ENCODE measurements around the gene NQO1. TPM values are rescaled to one million over a fixed set of nuclear protein-coding genes. Genes with fewer than 3 reads are reported as not detected.
A peak's percentile ranks its signal among the peaks of the same experiment; 100 is the strongest.
"Not testable (repeated sequence)": the region's sequence is repeated elsewhere in the genome, so short reads cannot be mapped to it uniquely, and the experiment has no call there.

Gene NQO1
- total RNA-seq, 1 experiment from 2014 or later: 251 TPM

DNA sequence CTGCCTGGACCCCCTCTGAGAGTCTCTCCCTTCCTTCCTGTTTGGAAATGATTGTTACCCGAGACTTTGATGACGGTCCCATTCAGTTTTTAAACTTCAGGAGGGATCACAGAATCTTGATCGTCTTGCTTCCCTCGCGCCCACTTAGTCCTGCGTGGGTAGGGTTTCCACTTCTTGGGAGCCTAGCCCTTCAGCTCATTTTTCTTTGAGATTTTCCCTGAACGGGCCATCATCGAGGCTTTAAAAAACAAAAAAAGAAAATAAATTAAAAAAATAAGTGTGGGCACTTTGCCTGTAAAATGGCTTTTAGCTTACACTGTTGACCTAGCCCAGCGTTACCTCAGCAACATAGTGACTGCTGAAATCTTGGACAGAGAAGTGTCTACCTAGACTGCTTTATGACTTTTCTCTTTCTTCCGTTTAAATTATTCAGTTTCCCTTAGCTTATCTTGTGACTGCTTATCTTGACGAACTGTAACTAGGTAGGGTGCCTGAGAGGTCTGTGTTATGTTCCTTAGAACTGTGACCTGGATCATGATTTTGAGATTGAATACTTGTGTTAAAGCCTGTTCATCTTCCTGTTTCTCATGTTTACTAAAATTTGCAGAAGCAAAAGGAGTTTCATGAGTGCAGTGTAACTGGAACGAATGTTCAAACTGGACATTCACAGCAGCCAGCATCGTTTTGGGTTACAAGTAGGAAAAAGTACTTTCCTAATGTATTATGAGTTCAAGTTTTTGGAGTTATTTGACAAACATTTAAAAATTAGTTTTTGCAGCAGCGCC lies 36.6 kb upstream of the NQO1 start:
- TSS peak; percentile 50 for BruUV-seq (replicated peaks)
- Histone ChIP-seq H3K4me2 (ENCODE audit: low read length) (peak overlapping the region; percentile 87), H3K79me2 (ENCODE audit: low read length) (peaks cover 28% of the 10 kb centered on the region), H3K4me1 (ENCODE audit: insufficient read depth, low read length) (peaks cover 17% of the 10 kb centered on the region), H3K9me2 (replicated peaks; ENCODE audit: low read length) (no peaks in the 10 kb centered on the region), H3K36me3 (ENCODE audit: low read depth, low read length) (no peaks in the 10 kb centered on the region), H3K9ac (ENCODE audit: low read length) (peak overlapping the region; percentile 90), H3F3A (ENCODE audit: low read length, unreplicated experiment) (no peaks in the 10 kb centered on the region), H3K27me3 (ENCODE audit: low read length) (no peaks in the 10 kb centered on the region), H3K9me3 (ENCODE audit: low read length) (no peaks in the 10 kb centered on the region), H4K20me1 (ENCODE audit: low read length) (no peaks in the 10 kb centered on the region), H3K27ac (ENCODE audit: low read length) (peak overlapping the region; percentile 57), H2AFZ (ENCODE audit: low read length) (peak overlapping the region; percentile 95), H3K4me3 (ENCODE audit: low read length) (peak overlapping the region; percentile 95)
- intact Hi-C loops (cut with micrococcal nuclease): no loop called here
- ChIA-PET POLR2A (ENCODE audit: unreplicated experiment) (interaction anchor here (0.5 kb wide), 1 partner anchor 156 kb away, joined by 3 read pairs; no protein-coding TSS in a partner anchor), CTCF (no interaction called here)
- DNase-seq (peak; percentile 21), ATAC-seq (peak; percentile 59)
- TF ChIP-seq, protein P1, sequence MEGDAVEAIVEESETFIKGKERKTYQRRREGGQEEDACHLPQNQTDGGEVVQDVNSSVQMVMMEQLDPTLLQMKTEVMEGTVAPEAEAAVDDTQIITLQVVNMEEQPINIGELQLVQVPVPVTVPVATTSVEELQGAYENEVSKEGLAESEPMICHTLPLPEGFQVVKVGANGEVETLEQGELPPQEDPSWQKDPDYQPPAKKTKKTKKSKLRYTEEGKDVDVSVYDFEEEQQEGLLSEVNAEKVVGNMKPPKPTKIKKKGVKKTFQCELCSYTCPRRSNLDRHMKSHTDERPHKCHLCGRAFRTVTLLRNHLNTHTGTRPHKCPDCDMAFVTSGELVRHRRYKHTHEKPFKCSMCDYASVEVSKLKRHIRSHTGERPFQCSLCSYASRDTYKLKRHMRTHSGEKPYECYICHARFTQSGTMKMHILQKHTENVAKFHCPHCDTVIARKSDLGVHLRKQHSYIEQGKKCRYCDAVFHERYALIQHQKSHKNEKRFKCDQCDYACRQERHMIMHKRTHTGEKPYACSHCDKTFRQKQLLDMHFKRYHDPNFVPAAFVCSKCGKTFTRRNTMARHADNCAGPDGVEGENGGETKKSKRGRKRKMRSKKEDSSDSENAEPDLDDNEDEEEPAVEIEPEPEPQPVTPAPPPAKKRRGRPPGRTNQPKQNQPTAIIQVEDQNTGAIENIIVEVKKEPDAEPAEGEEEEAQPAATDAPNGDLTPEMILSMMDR (conservative IDR thresholded peaks at IDR 0.05; ENCODE audit: low read depth, low read length): no peak
- TF ChIP-seq EZH2 (IDR thresholded peaks at IDR 0.05; ENCODE audit: low read length, unreplicated experiment) (no peak), EZH2phosphoT487 (IDR thresholded peaks at IDR 0.05; ENCODE audit: borderline replicate concordance, low read length) (no peak)

DNA sequence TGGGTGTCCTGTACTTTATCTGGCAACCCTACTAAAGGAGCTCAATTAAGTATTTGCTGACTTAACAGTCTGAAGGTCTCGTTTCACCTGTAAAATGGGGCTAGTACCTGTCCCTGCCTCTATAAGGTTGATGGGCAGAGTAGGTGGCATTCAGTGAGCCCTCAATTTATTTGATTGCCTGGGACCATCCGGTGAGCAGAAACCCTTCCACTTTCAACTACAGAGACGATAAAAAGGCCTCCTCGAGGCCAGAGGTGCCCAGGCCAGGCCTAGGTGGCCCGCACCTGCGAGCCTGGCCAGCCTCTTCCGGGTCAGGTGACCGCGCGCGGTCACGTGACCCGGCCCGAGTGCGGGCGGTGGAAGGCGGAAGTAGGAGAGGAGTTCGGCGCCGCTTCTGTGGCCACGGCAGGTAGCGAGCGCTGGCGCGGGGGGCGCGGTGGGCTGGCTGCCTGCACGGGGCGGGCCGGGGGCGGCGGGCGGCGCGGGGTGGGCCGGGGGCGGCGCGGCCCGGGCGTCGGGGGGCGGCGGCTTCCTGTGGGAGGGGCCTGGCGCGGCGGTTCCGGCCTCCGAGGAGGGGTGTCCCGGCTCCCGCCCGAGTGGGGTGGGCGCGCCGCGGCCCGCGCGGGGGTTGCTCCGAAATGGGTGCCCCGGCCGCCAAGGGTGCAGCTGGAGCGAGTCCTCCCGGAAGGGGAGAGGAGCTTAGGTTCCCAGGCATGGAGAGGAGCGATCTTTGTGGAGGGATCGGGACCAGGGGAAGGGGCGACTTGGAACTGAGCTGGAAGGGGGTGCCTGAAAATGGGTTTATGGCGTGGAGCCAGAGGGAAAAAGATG lies 35.8 kb upstream of the NQO1 start, which contains the start of gene WWP2:
Gene WWP2 (plus strand): TSS at position 350 of the 831 bp plus-strand sequence. CDS start 24,679 bp downstream, outside the sequence.
- no TSS peak for BruUV-seq (replicated peaks)
- DNase-seq: peak; percentile 77
- TF ChIP-seq, protein P1 (conservative IDR thresholded peaks at IDR 0.05; ENCODE audit: low read depth, low read length): no peak
- TF ChIP-seq EZH2 (IDR thresholded peaks at IDR 0.05; ENCODE audit: low read length, unreplicated experiment) (no peak), EZH2phosphoT487 (IDR thresholded peaks at IDR 0.05; ENCODE audit: borderline replicate concordance, low read length) (no peak)
- no peaks in the 10 kb centered on the region for H4K20me1 ChIP-seq (ENCODE audit: low read length)
- H2AFZ ChIP-seq (ENCODE audit: low read length): peak within 1 kb of the TSS; percentile 95
- H3K4me3 ChIP-seq (ENCODE audit: low read length): peak within 1 kb of the TSS; percentile 95
- H3K79me2 ChIP-seq (ENCODE audit: low read length): peaks cover 28% of the 10 kb centered on the region
- peak within 1 kb of the TSS; percentile 57 for H3K27ac ChIP-seq (ENCODE audit: low read length)
- H3K4me2 ChIP-seq (ENCODE audit: low read length): peak within 1 kb of the TSS; percentile 87
- intact Hi-C loops (cut with micrococcal nuclease): no loop called here
- ChIA-PET POLR2A (ENCODE audit: unreplicated experiment) (interaction anchor here (0.5 kb wide), 1 partner anchor 157 kb away, joined by 3 read pairs; no protein-coding TSS in a partner anchor), CTCF (no interaction called here)
- no peaks in the 10 kb centered on the region for H3K36me3 ChIP-seq (ENCODE audit: low read depth, low read length)
- no peaks in the 10 kb centered on the region for H3K27me3 ChIP-seq (ENCODE audit: low read length)
- H3F3A ChIP-seq (ENCODE audit: low read length, unreplicated experiment): no peaks in the 10 kb centered on the region
- peak within 1 kb of the TSS; percentile 90 for H3K9ac ChIP-seq (ENCODE audit: low read length)
- ATAC-seq: peak; percentile 86
- H3K4me1 ChIP-seq (ENCODE audit: insufficient read depth, low read length): peaks cover 17% of the 10 kb centered on the region
- no peaks in the 10 kb centered on the region for H3K9me2 ChIP-seq (replicated peaks; ENCODE audit: low read length)
- H3K9me3 ChIP-seq (ENCODE audit: low read length): no peaks in the 10 kb centered on the region

DNA sequence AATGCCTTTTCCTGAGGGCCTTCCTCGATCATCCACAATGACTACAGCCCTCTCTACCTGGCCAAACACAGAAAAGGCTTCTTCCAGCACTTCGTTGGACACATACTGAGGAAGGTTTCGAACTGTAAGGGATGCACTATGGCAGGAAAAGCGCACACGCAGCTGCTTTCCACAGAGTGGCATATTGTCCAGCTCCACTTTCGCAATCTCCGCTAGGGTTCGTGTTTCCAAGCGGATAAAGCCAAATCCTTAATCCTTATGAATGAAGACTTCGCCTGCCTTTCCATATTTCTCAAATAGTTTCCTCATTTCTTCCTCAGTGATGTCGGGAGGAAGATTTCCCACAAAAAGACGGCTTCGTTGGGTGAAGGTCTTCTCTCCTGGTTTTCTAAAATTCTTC lies 31.0 kb upstream of the NQO1 start:
- H3K4me3 ChIP-seq (ENCODE audit: low read length); H3K27me3 ChIP-seq (ENCODE audit: low read length); DNase-seq; H3K9me2 ChIP-seq (replicated peaks; ENCODE audit: low read length); POLR2A ChIA-PET (ENCODE audit: unreplicated experiment); H3K36me3 ChIP-seq (ENCODE audit: low read depth, low read length); H3F3A ChIP-seq (ENCODE audit: low read length, unreplicated experiment); H3K27ac ChIP-seq (ENCODE audit: low read length); H2AFZ ChIP-seq (ENCODE audit: low read length); CTCF ChIA-PET; H3K4me2 ChIP-seq (ENCODE audit: low read length); H3K9me3 ChIP-seq (ENCODE audit: low read length); BruUV-seq (replicated peaks); ATAC-seq; H3K9ac ChIP-seq (ENCODE audit: low read length): not testable (repeated sequence)
- peaks cover 12% of the 10 kb centered on the region for H3K4me1 ChIP-seq (ENCODE audit: insufficient read depth, low read length)
- H4K20me1 ChIP-seq (ENCODE audit: low read length): peaks cover 14% of the 10 kb centered on the region
- intact Hi-C loops (cut with micrococcal nuclease): loop anchor here (10.0 kb wide), 1 partner anchor 363 kb away; no protein-coding TSS in a partner anchor
- H3K79me2 ChIP-seq (ENCODE audit: low read length): peaks cover 24% of the 10 kb centered on the region
